ENCODE data around the gene ZBTB46.

The ZBTB46 gene

GRCh38 chr20:63739130-63740069 lies 91.7 kb downstream of the ZBTB46 start, which contains the start of gene SLC2A4RG:
Gene SLC2A4RG, plus strand, starts transcription at chr20:63739776. Its CDS starts 137 bp downstream, at chr20:63739913.
- peak within 1 kb of the TSS; percentile 96 for H3K27ac ChIP-seq
- TF ChIP-seq ZFX (IDR thresholded peaks at IDR 0.05) (no peak), CTCF (conservative IDR thresholded peaks at IDR 0.05) (no peak)

GRCh38 chr20:63738687-63739129 lies 92.4 kb downstream of the ZBTB46 start:
- peak overlapping the region; percentile 68 for H3K27ac ChIP-seq
- TF ChIP-seq ZFX (IDR thresholded peaks at IDR 0.05) (no peak), CTCF (conservative IDR thresholded peaks at IDR 0.05) (no peak)

GRCh38 chr20:63737945-63738686 lies 92.9 kb downstream of the ZBTB46 start:
- peak overlapping the region; percentile 68; the same call in 1 of the 2 replicates for H3K27ac ChIP-seq
- TF ChIP-seq ZFX (IDR thresholded peaks at IDR 0.05) (no peak), CTCF (conservative IDR thresholded peaks at IDR 0.05) (no peak)

GRCh38 chr20:63737695-63737944 lies 93.4 kb downstream of the ZBTB46 start:
- TF ChIP-seq ZFX (IDR thresholded peaks at IDR 0.05) (no peak), CTCF (conservative IDR thresholded peaks at IDR 0.05) (no peak)
- H3K27ac ChIP-seq, result no peak overlapping the region

- TF ChIP-seq ZFX (IDR thresholded peaks at IDR 0.05), result no peak
- no peak for TF ChIP-seq CTCF (conservative IDR thresholded peaks at IDR 0.05)
- no peak overlapping the region for H3K27ac ChIP-seq
These were observed 94.0 kb downstream of the ZBTB46 start for GRCh38 chr20:63736893-63737694.

- no peak within 1 kb of the TSS for H3K27ac ChIP-seq
- TF ChIP-seq ZFX (IDR thresholded peaks at IDR 0.05), result no peak
- TF ChIP-seq CTCF (conservative IDR thresholded peaks at IDR 0.05), result no peak
These were observed 95.0 kb downstream of the ZBTB46 start, which contains the start of gene LIME1 for GRCh38 chr20:63735859-63736718. Gene LIME1, plus strand, starts transcription at chr20:63736664. Its CDS starts 886 bp downstream, at chr20:63737550.

Measured in C4-2B (cell line).